Measurements from ENCODE around the gene SH3GL2.
"Not testable (repeated sequence)": the region's sequence is repeated elsewhere in the genome, so short reads cannot be mapped to it uniquely, and the experiment has no call there.

The SH3GL2 gene

GRCh38 chr9:17760250-17760649, 181.4 kb downstream of the SH3GL2 start:
- no peak for DNase-seq

- no peak for DNase-seq
These were observed 183.3 kb downstream of the SH3GL2 start for GRCh38 chr9:17761984-17762676.

DNA sequence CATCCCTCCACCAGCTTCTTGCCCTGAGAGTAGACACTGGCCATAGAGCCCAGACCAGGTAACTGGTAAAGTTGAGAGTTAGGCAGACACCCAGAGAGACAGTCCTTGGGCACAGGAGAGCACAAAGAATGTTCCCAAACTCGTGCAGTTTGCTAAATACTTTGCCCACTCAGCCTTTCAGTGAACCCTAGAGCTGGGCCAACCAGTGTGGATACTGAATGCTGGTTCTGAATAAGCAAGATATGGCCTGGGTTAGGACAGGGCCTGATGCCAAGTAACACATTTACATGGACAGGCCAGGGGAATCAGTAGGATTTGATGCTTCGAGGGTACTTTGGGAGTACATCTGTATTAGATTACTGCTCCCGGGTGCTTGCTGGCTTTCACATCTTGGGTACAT, 185.4 kb downstream of the SH3GL2 start:
- DNase-seq = no peak

DNA sequence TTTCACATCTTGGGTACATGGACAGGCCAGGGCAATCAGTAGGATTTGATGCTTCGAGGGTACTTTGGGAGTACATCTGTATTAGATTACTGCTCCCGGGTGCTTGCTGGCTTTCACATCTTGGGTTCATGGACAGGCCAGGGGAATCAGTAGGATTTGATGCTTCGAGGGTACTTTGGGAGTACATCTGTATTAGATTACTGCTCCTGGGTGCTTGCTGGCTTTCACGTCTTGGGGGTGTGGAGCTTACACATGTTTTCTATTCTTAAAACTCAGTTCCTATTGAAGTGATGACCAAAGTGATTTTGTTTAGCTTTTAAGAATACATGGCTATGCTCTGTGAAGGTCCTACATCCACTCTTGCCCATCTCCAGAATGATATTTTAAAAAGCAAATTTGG, 186.3 kb downstream of the SH3GL2 start:
- not testable (repeated sequence) for DNase-seq

GRCh38 chr9:17772223-17772622, 193.4 kb downstream of the SH3GL2 start:
- no peak for DNase-seq

DNA sequence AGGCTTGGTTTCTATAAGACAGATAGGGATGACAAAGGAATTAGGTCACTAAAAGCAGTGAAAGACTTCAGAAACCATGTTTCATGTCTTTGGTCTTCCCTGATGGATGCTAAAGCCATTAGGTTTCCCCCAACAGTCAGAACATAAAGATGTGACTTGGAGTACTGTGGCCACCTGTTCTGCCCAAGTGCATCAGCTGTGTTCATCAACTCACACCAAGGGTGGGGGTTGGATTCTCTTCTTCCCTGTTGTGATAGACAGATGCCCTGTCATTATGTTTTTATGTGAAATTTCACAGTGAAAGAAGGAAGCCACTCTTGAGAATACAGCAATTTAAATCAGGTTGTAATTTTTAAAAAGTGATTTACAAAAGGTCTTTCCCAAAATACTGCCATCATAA, 196.8 kb downstream of the SH3GL2 start:
- no peak for DNase-seq

- DNase-seq = no peak
These were observed 197.9 kb downstream of the SH3GL2 start for GRCh38 chr9:17776735-17777134.

DNA sequence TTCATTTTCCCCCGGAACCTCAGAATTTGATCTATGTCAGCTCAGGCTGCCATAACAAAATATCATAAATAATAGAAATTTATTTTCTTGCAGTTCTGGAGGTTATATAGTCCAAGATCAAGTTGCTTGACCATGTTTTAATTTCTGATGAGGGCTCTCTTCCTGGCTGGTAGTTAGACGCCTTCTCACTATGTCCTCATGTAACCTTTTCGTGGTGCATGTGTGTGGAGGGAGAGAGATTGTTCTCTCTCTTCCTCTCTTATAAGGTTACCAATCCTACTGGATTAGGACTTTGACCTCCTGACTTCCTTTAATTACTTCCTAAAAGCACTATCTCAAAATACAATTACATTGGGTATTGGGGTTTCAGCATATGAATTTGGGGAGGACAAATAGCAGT, 198.6 kb downstream of the SH3GL2 start:
- no peak for DNase-seq

DNA sequence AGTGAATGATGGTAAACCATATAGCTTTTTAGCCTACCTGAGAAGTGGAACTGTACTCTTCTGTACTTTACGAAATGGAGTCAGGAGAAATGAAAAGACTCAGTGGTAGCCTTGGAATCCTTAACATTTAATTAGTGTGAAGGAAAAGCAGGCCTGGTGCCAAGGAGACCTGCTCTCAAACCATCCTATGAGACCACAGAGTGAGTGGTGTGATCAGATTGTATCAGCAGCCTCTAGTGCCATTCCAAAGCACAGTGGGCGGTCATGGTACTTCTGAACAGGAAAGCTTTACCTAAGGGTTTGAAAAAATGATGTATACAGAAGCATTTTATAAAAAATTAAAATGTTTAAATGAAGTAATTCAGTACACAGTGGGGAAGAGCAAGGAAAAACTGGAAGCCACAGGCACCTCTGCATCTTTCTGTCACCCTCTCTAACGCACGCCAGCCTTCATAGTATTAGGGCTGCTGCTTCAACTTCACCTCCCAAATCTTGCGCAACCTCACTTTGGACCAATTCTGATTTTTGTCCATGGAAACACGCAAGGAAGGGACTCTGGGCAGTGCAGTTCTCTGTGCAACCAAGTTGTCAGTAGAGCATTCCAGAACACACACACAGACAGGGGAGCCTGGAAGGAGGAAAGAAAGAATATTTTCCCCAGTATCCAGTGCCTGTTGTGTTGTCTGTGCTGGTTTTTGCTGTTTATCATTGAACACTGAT, 203.7 kb downstream of the SH3GL2 start:
- no peak for DNase-seq

DNA sequence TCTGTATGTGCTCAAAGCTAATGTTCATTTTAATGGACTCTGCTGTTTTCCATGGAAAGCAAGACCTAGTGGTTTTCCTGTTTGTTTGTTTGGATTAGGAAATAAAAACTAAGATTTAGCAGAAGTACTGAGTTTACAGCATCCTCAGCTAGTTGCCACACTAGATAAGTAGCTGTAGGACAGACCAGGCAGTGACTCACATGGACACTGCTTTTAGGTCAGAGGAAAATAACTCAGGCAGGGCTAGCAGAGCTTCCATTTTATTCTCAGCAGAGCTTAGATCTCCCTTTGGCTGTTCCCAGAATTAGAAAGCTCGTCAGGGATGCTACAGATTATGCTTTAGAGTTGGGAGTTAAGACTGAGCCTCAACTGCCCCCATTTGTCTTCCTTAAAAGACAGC, 204.4 kb downstream of the SH3GL2 start:
- DNase-seq = no peak

DNA sequence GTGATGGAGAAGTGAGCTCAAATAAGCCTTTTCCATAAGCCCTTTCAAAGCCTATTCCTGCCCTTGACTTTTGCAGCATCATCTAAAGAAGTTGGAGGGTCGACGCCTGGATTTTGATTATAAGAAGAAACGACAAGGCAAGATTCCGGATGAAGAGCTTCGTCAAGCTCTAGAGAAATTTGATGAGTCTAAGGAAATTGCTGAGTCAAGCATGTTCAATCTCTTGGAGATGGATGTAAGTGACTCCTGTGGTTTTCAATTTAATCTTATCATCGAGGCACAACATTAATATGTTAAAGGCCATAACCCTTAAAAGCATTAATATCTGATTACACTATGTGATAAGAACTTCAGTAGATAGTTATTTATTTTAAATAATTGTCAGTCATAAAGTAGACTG, 210.4 kb downstream of the SH3GL2 start:
- no peak for DNase-seq

DNA sequence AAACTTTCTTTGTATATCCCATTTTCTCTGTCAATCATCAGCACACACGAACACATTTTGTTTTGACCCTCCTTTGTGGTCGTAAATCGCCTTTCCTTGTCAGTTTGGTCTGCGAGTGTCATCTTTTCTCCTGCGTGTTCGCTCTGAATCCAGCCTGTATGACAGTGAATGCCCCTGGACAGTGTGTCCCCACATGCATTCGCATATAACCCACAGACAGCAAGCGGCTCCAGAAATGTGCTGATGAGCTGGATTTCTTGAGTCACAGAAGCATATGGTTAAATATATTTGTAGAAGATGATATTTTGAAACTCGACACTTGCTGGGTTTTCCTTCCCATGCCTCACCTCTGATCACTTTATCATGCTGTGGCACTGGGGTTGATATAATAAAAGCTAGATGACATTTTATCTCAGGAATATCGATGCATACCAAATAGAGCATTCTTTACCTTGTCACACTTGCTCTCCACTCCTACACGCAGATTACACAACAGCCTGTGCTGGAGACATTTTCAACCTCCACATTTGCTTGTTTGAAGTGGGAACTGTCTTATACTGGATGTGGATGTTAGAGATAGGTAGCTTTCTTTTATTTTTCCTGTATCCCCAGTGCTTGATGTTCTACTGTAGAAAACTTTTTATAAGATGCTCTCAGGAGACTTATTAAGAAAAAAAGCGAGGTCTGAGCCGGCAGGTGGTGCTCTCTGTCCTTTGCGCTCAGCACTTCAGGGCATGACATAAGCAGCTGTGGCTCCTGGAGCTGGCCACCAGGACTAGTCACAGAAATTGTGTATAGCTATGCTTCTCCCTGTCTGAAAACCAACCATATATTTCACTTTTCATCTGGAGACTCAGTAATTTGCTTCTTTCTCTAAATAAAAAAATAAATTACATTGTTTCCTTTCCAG, 215.1 kb downstream of the SH3GL2 start:
- DNase-seq = no peak

- DNase-seq = no peak
These were observed 216.9 kb downstream of the SH3GL2 start for GRCh38 chr9:17795744-17796143.

GRCh38 chr9:17799369-17799768, 220.5 kb downstream of the SH3GL2 start:
- no peak for DNase-seq

DNA sequence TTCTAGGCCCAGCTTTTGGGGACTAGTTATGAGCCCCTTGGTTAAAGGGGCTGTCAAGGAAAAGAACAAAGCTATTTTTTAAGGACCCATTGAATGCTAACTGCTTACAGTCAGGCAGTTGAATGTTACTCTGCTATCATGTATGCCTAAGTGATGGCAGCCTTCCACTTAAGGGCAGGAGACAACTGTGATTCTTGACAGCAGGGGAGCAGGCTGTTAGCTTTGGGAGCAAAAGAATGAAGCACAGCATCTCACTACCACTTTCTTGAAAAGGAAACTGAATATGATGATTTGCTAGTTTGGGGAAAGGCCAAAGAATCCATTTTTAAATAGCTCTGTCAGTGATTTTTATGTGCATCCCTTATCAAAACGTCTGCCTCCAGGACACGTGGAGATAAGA, 221.6 kb downstream of the SH3GL2 start:
- no peak for DNase-seq

GRCh38 chr9:17802249-17802857, 223.5 kb downstream of the SH3GL2 start:
- DNase-seq = no peak

GRCh38 chr9:17807613-17808282, 228.9 kb downstream of the SH3GL2 start:
- DNase-seq = no peak

GRCh38 chr9:17810317-17810716, 231.5 kb downstream of the SH3GL2 start:
- DNase-seq = no peak

DNA sequence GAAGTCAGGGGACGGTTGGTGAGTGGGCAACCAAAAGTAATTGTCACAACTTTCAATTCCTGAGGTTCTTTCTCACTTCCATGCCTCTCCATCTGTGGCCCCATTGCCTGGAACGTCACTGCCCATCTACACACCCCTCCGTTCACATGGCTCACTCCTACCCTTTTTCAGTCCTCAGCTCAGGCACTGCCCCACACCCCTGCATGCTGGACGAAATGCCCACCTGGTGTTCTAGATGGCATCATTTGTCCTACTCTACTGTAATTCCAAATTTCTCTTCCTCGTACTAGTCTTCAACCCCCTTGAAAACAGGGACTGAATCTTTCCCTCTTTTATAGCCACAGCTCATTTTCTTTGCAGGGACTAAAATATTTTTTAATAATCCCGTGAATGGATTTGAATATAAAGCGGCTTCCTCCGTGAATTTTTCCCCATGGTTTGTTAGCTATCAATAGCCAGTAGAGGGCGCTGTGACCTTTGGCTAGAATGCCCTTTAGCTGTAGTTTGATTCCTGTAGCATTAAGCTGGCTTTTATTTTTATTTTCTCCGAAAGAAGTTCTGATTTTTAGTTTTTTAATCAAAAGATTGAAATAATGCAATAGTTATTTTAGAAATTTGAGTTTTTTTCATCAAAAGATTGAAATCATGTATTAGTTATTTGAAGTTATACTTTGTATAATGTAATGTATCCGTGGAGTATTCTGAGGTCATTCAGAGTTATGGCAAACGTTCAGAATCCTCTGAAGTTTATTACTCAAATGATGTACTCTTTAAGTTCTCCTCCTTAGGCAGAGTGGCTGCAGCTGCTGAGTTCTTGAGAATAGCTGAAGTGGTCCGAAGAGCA, 232.1 kb downstream of the SH3GL2 start:
- peak; percentile 63 for DNase-seq

DNA sequence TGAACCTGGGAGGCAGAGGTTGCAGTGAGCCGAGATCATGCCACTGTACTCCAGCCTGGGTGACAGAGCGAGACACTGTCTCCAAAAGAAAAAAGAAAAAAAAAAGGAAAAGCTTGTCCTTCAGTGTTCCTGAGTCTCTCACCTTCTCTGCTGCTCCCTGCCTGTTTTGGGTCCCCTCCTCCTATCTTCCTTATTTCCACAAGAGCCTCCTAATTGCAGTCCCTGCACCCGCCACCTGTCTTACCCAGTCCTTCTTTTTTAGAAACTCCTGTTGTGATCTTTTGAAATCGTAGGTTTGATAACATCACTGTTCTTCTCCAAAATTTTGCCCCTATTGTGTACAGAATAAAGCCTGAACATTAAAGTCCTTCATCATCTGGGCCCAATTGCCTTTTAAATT, 234.9 kb downstream of the SH3GL2 start:
- no peak for DNase-seq

GRCh38 chr9:17816431-17817027, 237.7 kb downstream of the SH3GL2 start:
- DNase-seq = no peak
